Stomach (tissue), 4 donors: ENCODE measurements around the gene NRL.

Source experiments
- POLR2A ChIP-seq, 4 donors: fragments of 450-650 bp; IDR thresholded peaks; one replicate each; pipeline ENCODE4 v1.6.1; 2016; ENCODE audit warnings: antibody characterized with exemption in 4 of 4, control low read depth in 2 of 4, mild to moderate bottlenecking in 1 of 4, moderate library complexity in 1 of 4
- TF ChIP-seq, protein P1 (sequence below), 7 experiments: fragments of 450-650 bp in 4 of 7; fragments of 200-600 bp in 3 of 7; sonication (generic) in 3 of 7; IDR thresholded peaks; one replicate each; pipeline ENCODE4 v1.5.1; 2016 to 2019; ENCODE audit warnings: antibody characterized with exemption in 7 of 7, control low read depth in 2 of 7, mild to moderate bottlenecking in 1 of 7

DNA sequence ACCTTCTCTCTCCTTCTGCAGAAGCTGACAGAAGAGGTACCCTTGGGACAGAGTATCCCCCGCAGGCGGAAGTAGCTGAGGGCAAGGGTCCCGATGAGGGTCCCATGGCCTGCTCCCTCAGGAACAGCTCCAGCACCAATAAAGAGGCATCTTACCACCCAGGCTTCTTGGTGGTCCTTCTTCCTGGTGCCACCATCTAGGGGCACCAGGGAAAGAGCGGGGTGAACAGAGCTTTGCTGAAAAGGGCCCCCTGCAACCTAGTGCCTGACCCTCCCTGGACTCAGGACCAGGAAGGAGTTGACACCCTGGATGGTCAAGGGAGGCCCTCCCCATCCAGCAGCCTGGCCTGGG is 45.7 kb upstream of the NRL start:
- TF ChIP-seq, protein P1, sequence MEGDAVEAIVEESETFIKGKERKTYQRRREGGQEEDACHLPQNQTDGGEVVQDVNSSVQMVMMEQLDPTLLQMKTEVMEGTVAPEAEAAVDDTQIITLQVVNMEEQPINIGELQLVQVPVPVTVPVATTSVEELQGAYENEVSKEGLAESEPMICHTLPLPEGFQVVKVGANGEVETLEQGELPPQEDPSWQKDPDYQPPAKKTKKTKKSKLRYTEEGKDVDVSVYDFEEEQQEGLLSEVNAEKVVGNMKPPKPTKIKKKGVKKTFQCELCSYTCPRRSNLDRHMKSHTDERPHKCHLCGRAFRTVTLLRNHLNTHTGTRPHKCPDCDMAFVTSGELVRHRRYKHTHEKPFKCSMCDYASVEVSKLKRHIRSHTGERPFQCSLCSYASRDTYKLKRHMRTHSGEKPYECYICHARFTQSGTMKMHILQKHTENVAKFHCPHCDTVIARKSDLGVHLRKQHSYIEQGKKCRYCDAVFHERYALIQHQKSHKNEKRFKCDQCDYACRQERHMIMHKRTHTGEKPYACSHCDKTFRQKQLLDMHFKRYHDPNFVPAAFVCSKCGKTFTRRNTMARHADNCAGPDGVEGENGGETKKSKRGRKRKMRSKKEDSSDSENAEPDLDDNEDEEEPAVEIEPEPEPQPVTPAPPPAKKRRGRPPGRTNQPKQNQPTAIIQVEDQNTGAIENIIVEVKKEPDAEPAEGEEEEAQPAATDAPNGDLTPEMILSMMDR (IDR thresholded peaks at IDR 0.05), result no peak
- TF ChIP-seq POLR2A (IDR thresholded peaks at IDR 0.05), result no peak
